GM18505 (cell line): ENCODE results near the gene ARHGEF1.
A peak's percentile ranks its signal among the peaks of the same experiment; 100 is the strongest.

Experiments
- ATAC-seq: cut with Tn5 transposase; IDR thresholded peaks from one replicate; pipeline ENCODE4 v1.9.1; 2021; ENCODE audit not compliant: unreplicated experiment
- POLR2A ChIP-seq: IDR thresholded peaks from 4 replicates; pipeline ENCODE4 v1.6.1; 2011; ENCODE audit warnings: borderline replicate concordance; ENCODE audit not compliant: insufficient read depth, insufficient read length; ENCODE audit errors: extremely low read depth

ARHGEF1 gene, protein sequence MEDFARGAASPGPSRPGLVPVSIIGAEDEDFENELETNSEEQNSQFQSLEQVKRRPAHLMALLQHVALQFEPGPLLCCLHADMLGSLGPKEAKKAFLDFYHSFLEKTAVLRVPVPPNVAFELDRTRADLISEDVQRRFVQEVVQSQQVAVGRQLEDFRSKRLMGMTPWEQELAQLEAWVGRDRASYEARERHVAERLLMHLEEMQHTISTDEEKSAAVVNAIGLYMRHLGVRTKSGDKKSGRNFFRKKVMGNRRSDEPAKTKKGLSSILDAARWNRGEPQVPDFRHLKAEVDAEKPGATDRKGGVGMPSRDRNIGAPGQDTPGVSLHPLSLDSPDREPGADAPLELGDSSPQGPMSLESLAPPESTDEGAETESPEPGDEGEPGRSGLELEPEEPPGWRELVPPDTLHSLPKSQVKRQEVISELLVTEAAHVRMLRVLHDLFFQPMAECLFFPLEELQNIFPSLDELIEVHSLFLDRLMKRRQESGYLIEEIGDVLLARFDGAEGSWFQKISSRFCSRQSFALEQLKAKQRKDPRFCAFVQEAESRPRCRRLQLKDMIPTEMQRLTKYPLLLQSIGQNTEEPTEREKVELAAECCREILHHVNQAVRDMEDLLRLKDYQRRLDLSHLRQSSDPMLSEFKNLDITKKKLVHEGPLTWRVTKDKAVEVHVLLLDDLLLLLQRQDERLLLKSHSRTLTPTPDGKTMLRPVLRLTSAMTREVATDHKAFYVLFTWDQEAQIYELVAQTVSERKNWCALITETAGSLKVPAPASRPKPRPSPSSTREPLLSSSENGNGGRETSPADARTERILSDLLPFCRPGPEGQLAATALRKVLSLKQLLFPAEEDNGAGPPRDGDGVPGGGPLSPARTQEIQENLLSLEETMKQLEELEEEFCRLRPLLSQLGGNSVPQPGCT

DNA sequence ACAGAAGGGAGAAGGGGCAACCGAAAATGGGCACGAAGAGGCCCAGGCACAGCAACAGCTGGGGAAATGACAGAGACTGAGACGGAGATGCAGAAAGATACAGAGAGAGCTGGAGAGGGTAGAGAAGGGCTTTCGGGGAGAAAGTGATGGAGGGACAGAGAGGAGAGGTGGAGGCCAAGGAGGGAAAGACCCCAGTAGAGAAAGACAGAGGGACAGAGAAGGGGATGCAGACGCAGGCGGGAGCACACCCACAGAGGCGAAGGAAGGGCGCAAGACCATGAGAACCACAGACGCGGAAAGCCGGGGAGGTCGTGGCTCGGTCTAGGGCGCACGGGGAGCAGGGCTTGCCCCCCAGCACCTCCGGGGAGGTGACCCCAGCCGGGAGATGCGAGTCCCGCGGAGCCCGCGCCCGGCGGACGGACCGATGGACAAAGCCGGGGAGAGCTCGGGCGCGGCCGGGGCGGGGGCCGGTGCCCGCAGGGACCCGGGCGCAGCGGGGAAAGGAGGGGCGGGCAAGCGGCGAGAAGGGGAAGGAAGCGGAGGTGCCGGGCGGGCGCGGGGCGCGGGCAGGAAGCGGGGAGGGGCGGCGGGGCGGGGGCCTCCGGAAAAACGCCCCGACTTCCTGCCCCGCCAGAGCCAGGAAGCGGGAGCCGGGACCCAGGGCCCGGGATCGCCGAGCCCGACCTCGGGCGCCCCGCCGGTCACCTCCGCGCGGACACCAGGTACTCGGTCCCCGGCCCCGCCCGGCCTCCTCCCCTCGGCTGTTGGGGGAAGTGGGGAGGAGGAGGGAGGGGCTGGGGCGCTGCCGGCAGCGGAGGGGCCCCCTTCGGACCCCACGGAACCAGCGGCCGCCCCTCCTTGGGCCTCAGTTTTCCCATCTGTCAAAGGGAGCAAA lies at the start of gene ARHGEF1:
Gene ARHGEF1 (plus strand): TSS at position 617 of the 895 bp plus-strand sequence. CDS start 4,899 bp downstream, outside the sequence.
- peak; percentile 69 for TF ChIP-seq POLR2A
- no peak for ATAC-seq

DNA sequence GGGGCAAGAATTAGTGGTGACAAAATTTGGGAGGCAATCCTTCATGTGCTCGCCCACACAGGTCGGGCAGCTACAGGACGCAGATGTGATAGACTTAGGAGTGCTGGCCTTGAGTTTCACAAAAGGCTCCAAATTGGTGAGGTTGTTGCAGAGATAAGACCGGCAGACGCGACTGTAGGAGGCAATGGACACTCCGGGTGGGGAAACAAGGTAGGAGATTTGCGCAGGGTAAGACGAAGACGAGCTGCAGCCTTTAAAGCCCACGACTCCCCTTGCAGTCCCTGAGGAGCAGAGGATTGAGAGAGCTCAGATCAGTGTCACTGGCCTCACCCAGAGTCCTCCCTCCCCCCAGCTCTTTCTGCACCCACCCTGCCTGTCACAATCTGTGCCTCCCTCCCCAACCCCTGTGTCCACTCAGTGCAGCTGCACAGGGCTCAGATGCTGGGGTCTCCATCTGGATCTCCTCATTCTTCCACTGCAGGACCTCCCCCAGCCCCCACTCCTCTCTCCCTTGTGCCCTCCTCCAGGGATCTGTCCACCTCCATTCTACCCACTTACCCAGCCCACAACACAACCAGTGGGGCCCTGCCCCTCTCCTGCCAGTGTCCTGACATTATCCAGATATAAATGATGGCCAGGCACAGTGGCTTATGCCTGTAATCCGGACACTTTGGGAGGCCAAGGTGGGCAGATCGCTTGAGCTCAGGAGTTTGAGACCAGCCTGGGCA lies 44.8 kb upstream of the ARHGEF1 start:
- TF ChIP-seq POLR2A: no peak
- no peak for ATAC-seq

DNA sequence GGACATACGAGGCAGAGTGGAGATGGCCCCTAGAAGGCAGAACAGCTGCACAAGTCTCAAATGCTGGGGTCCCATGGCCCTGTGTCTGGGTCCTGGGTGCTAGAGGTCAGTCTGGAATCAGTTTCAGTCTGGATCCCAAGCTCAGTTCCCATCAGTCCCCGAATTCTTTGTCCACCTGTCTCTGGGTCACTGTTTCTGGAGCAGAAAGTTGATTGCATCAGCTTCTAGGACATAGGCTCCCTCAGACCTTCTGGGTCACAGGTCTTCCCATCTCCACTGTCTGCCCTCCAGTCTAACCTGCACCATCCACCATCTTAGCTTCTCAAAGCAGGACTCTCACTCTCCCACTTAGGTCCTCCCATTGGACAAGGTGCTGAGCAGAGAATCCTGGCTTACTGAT lies 43.8 kb upstream of the ARHGEF1 start:
- no peak for TF ChIP-seq POLR2A
- ATAC-seq: no peak

DNA sequence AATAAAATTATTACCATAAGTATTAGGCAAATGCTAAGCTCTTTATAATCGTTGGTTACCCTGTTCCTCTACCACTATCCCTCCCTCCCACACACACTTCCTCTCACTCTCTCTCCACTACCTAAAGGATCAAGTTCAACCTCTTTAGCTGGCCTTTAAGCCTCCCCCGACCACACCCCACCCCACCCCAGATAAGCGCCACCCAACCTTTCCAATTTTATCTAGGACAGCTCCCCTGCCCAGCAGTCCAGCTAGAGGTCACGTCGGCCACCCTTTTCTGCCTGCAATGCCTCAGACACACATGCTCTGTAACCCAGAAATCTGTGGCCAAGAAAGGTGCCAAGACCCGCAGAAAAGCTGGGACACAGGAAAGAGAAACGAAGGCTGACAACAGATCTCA lies 39.6 kb upstream of the ARHGEF1 start:
- no peak for ATAC-seq
- no peak for TF ChIP-seq POLR2A

DNA sequence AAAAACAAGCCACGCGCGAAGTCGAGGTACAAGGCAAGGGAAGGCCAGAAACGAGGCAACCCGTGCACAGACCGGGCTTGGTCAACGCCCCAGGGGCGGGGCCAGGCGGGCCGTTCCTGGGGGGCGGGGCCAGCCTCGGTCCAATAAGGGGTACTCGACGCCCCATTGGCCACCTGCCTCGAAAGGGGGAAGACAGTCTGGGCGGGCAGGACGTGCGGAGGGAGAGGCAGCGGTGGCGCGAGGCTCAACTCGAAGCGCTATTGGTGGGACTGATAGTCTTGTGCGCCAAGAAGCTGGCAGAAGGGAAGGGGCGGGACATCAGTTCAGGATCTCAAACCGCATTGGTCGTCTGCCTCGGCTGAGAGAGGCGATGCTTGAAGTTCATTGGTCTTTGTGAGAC lies 38.4 kb upstream of the ARHGEF1 start, which contains the start of gene LYPD4:
Gene LYPD4 (minus strand): TSS at position 83 of the 400 bp plus-strand sequence. CDS start 5,398 bp downstream, outside the sequence.
- ATAC-seq: no peak
- no peak for TF ChIP-seq POLR2A

DNA sequence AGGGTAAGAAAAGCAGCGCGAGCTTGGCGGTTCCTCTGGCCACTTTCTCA lies 38.2 kb upstream of the ARHGEF1 start, which contains the start of gene DMRTC2:
Gene DMRTC2 (plus strand): TSS at position 42 of the 50 bp plus-strand sequence. CDS start 2,387 bp downstream, outside the sequence.
- no peak for ATAC-seq
- no peak for TF ChIP-seq POLR2A

DNA sequence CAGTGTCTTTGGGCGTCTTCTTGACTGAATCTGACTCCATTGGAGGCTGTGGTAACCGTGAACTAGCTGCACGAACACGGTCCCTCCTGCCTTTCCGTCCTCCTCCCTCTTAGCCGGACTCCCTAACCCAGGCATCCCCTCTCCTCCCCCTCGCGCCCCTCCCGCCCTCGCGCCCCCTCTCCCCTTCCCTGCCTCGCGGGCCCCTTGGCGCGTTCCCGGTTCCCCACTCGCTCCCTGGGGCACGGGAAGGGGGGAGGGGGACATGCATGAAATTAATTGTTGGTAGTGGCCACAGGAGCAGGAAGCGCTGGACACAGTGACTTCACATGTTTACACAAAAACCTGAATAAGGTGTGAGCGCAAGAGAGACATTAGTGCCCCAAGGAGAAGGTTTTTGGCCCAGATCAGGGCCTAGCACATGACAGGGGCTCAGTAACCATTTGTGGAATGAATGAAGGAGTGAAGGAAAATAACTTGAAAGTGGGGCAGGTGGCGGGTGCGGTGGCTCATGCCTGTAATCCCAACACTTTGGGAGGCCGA lies 37.9 kb upstream of the ARHGEF1 start:
- no peak for TF ChIP-seq POLR2A
- no peak for ATAC-seq

DNA sequence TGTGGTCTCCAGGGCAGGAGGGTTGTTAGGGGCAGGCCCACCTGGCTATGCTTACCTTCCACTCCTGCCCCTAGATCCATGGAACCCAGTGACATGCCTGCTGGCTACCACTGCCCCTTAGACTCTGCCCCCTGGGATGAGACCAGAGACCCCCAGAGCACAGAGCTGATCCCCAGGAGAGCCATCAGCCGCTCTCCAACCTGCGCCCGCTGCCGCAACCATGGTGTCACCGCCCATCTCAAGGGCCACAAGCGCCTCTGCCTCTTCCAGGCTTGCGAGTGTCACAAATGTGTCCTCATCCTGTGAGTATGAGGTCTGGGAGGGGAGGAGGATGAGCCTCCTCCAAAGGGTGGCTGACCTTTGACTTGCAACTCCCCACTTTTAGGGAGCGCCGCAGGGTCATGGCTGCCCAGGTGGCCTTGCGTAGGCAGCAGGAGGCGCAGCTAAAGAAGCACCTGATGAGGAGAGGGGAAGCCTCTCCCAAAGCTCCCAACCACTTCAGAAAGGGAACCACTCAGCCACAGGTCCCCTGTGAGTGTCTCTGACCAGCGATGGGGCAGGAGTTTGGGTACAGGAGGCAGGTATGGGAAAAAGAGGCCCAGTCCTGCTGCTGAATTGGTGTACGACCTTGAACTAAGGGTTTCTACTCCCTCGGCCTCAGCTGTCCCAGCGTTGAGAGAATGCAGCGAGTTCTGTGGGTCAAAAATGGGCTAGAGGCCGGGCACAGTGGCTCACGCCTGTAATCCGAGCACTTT lies 35.5 kb upstream of the ARHGEF1 start:
- ATAC-seq: no peak
- no peak for TF ChIP-seq POLR2A

DNA sequence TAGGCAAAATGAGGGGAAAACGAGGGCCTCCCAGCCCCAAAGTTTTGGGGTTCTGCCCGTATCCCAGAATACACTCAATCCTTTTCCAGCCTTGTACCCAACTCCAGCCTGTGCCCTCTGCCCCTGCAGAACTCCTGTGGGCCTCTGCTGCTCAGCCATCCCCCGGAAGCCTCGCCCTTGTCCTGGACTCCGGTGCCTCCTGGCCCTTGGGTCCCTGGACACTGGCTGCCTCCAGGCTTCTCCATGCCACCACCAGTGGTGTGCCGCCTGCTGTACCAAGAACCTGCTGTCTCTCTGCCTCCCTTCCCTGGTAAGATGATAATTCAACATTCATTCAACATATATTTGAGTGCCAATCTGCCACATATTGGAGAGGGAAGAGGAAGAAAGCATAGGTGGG lies 34.3 kb upstream of the ARHGEF1 start:
- no peak for ATAC-seq
- TF ChIP-seq POLR2A: no peak

DNA sequence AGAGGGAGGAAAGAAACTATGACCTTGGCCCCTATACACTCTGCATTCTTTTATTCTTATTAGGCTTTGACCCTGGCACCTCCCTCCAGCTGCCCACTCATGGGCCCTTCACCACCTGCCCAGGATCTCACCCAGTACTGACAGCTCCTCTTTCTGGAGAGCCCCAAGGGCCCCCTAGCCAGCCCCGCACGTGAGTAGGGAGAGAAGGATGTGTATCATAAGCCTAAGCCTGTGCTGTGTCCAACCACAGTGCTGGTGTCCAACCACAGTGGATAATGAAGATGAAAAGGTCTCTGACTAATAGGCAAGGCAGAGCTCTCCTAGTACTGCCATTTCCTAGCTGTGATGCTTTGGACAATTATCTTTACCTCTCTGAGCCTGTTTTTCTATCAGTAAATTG lies 33.9 kb upstream of the ARHGEF1 start:
- ATAC-seq: no peak

DNA sequence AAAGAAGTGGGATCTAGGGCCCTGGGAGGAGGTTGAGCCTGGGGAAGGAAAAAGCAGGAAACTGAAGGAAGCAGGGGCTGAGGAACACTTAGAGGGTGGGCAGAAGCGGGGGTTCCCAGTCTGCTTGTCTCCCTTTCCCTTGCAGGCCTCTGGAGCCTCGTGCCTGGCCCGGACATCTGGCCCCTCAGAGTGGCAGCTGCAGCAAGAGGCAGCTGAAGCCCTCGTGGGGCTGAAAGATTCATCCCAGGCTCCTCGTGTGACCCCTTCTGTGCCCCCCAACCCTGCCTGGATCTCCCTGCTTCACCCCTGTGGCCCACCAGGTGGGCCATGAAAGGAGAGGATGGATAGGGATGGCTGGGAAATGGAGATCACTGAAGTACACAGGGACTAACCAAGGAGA lies 32.6 kb upstream of the ARHGEF1 start:
- ATAC-seq: no peak
- TF ChIP-seq POLR2A: no peak

More for the DNA sequence above, 33.9 kb upstream of the ARHGEF1 start:
- no peak for TF ChIP-seq POLR2A

DNA sequence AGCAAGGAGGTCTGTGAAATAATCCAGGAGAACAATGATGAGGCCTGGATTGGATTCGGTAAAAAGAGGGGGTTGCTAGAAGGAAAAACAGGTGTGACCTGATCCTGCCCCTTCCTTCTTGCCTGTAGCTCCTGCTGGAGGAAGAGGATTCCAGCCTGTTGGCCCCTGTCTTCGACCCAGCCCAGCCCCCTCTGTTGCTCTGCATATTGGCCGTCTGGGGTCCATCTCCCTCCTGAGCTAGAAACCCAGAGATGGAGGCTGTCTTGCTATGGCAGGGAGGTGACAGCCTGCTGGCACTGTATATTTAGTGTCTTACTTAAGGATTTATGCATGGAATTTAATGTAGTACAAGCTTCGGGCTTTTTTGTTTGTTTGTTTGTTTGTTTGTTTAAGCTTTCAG lies 31.5 kb upstream of the ARHGEF1 start:
- TF ChIP-seq POLR2A: no peak
- ATAC-seq: no peak
